ENCODE measurements around the gene CA7.

CA7 gene

GRCh38 chr16:66872943-66873684, 28.9 kb downstream of the CA7 start:
- FAIRE-seq (peak; percentile 96), DNase-seq (ENCODE audit: low spot score) (peak; percentile 100)

- FAIRE-seq (no peak), DNase-seq (ENCODE audit: low spot score) (no peak)
These were observed 29.5 kb downstream of the CA7 start for GRCh38 chr16:66873685-66874055.

GRCh38 chr16:66874079-66874775, 30.0 kb downstream of the CA7 start:
- no peak for FAIRE-seq
- peak; percentile 16 for DNase-seq (ENCODE audit: low spot score)

- DNase-seq (ENCODE audit: low spot score) (peak; percentile 22), FAIRE-seq (no peak)
These were observed 33.9 kb downstream of the CA7 start for GRCh38 chr16:66878067-66878466.

- peak; percentile 87 for DNase-seq (ENCODE audit: low spot score)
- peak; percentile 20 for FAIRE-seq
These were observed 36.2 kb downstream of the CA7 start, which contains the start of gene PDP2 for GRCh38 chr16:66880288-66881013. Gene PDP2, plus strand, starts transcription at chr16:66880515. Its CDS starts 3,770 bp downstream, at chr16:66884285.

GRCh38 chr16:66881014-66881417, 36.8 kb downstream of the CA7 start:
- FAIRE-seq (no peak), DNase-seq (ENCODE audit: low spot score) (no peak)

GRCh38 chr16:66881560-66881959, 37.3 kb downstream of the CA7 start:
- no peak for FAIRE-seq

GRCh38 chr16:66881964-66882508, 37.8 kb downstream of the CA7 start:
- DNase-seq (ENCODE audit: low spot score): no peak
- FAIRE-seq: no peak

More at GRCh38 chr16:66881560-66881959, 37.3 kb downstream of the CA7 start:
- no peak for DNase-seq (ENCODE audit: low spot score)

- FAIRE-seq: no peak
These were observed 38.5 kb downstream of the CA7 start for GRCh38 chr16:66882702-66883101.

GRCh38 chr16:66885491-66885890, 41.3 kb downstream of the CA7 start:
- no peak for DNase-seq (ENCODE audit: low spot score)
- no peak for FAIRE-seq

More at GRCh38 chr16:66882702-66883101, 38.5 kb downstream of the CA7 start:
- DNase-seq (ENCODE audit: low spot score): no peak

GRCh38 chr16:66886321-66886720, 42.1 kb downstream of the CA7 start:
- FAIRE-seq (no peak), DNase-seq (ENCODE audit: low spot score) (no peak)

GRCh38 chr16:66886914-66887313, 42.7 kb downstream of the CA7 start:
- DNase-seq (ENCODE audit: low spot score) (no peak), FAIRE-seq (no peak)

GRCh38 chr16:66888647-66889615, 44.7 kb downstream of the CA7 start:
- DNase-seq (ENCODE audit: low spot score) (no peak), FAIRE-seq (no peak)

- no peak for FAIRE-seq
- DNase-seq (ENCODE audit: low spot score): no peak
These were observed 45.4 kb downstream of the CA7 start for GRCh38 chr16:66889622-66890021.

GRCh38 chr16:66890799-66891198, 46.6 kb downstream of the CA7 start:
- FAIRE-seq (no peak), DNase-seq (ENCODE audit: low spot score) (no peak)

GRCh38 chr16:66891360-66891759, 47.1 kb downstream of the CA7 start:
- no peak for FAIRE-seq
- DNase-seq (ENCODE audit: low spot score): no peak

GRCh38 chr16:66891797-66892196, 47.6 kb downstream of the CA7 start:
- DNase-seq (ENCODE audit: low spot score) (no peak), FAIRE-seq (no peak)

- FAIRE-seq (no peak), DNase-seq (ENCODE audit: low spot score) (no peak)
These were observed 49.8 kb downstream of the CA7 start for GRCh38 chr16:66894055-66894454.

GRCh38 chr16:66894948-66895688, 50.9 kb downstream of the CA7 start:
- FAIRE-seq: no peak
- peak; percentile 54 for DNase-seq (ENCODE audit: low spot score)

- FAIRE-seq: no peak
- DNase-seq (ENCODE audit: low spot score): no peak
These were observed 51.4 kb downstream of the CA7 start for GRCh38 chr16:66895689-66895979.
